GM06990 (cell line): ENCODE measurements around the gene UBE2O.

Experiments
- DNase-seq: peaks from one replicate; pipeline ENCODE4 v3.0.0-alpha.2; 2011; ENCODE audit not compliant: insufficient read length; ENCODE audit errors: extremely low read depth
- H3K27me3 ChIP-seq: replicated peaks from 2 replicates; pipeline ENCODE4 v1.6.0; 2011; ENCODE audit warnings: low read length; ENCODE audit not compliant: control insufficient read depth, insufficient read depth
- H3K36me3 ChIP-seq: 2 replicates; pipeline ENCODE4 v1.5.1; 2011; ENCODE audit warnings: low read length; ENCODE audit not compliant: control insufficient read depth, insufficient read depth
- H3K4me3 ChIP-seq: replicated peaks from 2 replicates; pipeline ENCODE4 v1.5.1; 2011; ENCODE audit warnings: low read depth, mild to moderate bottlenecking, control low read depth, low read length
- CTCF ChIP-seq: IDR thresholded peaks from 2 replicates; pipeline ENCODE4 v1.5.1; 2011; ENCODE audit warnings: low read length, control low read depth, mild to moderate bottlenecking, inconsistent platforms; ENCODE audit not compliant: insufficient read depth, poor library complexity, severe bottlenecking

Gene UBE2O

GRCh38 chr17:76495663-76496400 is 42.9 kb upstream of the UBE2O start:
- DNase-seq, result no peak
- H3K36me3 ChIP-seq, result no peaks in the 10 kb centered on the region; the same call in 1 of the 2 replicates
- no peak for TF ChIP-seq CTCF
- H3K4me3 ChIP-seq, result no peak overlapping the region
- no peaks in the 10 kb centered on the region for H3K27me3 ChIP-seq

DNA sequence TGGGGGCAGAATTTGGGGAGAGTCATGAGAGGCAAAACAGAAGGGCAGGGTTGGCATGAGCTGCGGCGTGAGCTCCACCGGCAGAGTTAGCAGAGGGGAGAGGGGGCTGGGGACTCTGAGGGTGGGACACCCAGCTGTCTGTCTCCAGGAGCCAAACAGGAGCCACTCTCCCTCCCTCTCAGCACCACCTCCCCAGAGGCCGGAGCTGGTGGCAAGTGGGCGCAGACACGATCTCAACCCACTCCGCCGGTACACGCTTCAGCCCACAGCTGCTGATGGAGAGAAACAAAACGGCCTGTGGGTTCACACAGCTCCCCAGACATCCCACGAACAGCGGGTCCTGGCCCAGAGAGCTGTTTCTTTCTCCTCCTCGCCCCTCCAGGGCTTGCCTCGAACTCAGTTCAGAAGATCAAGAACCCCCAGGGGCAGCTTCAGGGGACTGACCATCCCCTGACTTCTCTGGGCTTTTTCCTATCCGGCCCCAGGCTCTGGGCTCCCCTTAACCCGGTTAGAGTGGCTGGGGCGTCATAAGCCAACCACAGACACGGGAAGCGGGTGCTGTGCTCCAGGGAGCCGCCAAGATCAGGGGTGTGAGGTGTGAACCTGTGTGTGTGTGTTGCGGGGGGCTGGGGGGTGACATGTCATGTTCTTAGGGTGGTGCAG is 40.7 kb upstream of the UBE2O start:
- DNase-seq, result peak; percentile 49
- no peaks in the 10 kb centered on the region for H3K27me3 ChIP-seq
- peak overlapping the region; percentile 37 for H3K4me3 ChIP-seq
- H3K36me3 ChIP-seq, result no peaks in the 10 kb centered on the region; the same call in 1 of the 2 replicates
- TF ChIP-seq CTCF, result no peak

DNA sequence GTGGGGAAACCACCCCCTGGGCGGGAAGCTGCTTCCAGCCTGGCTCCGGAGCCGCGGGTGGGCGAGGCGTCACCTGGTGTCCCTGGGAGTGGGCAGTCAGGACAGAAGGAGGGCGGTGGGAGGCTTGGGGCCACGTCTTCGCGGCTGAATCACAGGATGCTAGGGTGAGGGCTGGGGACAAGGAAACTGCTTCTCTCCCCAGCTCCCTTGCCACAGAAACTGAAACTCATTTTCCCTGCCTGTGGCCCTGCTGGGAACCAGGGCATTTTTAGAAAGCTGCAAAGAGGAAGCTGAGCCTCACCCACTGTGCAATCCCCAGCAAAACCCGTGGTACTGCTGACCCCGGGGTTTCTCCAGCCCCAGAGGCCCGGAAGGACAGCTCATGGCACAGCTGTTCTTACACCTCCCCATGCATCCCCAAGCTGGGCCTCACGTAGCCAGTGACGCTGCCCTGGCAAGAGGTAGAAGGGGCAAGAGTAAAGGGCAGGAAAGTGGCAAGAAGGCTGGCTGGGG is 40.1 kb upstream of the UBE2O start:
- Histone ChIP-seq H3K4me3 (peak overlapping the region; percentile 37; the same call in 1 of the 2 replicates), H3K27me3 (no peaks in the 10 kb centered on the region), H3K36me3 (no peaks in the 10 kb centered on the region; the same call in 1 of the 2 replicates)
- peak; percentile 73 for DNase-seq
- no peak for TF ChIP-seq CTCF

GRCh38 chr17:76492123-76492988 is 39.4 kb upstream of the UBE2O start:
- DNase-seq, result peak; percentile 75
- H3K27me3 ChIP-seq, result no peaks in the 10 kb centered on the region
- H3K4me3 ChIP-seq, result peak overlapping the region; percentile 12; the same call in 1 of the 2 replicates
- TF ChIP-seq CTCF, result no peak
- peaks cover 4% of the 10 kb centered on the region for H3K36me3 ChIP-seq

GRCh38 chr17:76491271-76492122 is 38.5 kb upstream of the UBE2O start:
- DNase-seq, result no peak
- H3K36me3 ChIP-seq, result peaks cover 4% of the 10 kb centered on the region
- no peak overlapping the region for H3K4me3 ChIP-seq
- no peaks in the 10 kb centered on the region for H3K27me3 ChIP-seq
- TF ChIP-seq CTCF, result no peak
